Cortex of kidney (tissue), 1 donor: ENCODE measurements around the gene C1orf21.

ENCODE experiments used
- DNase-seq: peaks from one replicate; lab custom pipeline; 2025; lab: John Stamatoyannopoulos, UW

Gene C1orf21

DNA sequence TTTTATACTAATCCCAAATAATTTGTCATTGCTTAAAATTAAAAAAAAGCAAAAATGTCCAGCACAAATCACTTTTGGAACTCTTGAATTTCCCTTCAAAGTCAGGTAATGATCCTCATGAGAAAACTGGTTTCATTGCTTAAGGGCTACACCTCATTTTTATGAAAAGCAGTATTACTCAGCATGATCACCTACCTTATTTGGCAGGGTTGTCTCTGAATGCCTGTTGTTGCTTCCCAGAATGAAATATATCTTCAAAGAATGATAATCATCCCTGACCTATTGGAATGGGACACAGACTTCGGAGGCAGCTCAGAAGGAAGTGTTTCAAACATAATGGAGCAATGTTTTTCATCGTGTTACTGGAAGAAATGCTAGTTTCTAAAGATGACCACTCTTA is 29.7 kb downstream of the C1orf21 start:
- no peak for DNase-seq

DNA sequence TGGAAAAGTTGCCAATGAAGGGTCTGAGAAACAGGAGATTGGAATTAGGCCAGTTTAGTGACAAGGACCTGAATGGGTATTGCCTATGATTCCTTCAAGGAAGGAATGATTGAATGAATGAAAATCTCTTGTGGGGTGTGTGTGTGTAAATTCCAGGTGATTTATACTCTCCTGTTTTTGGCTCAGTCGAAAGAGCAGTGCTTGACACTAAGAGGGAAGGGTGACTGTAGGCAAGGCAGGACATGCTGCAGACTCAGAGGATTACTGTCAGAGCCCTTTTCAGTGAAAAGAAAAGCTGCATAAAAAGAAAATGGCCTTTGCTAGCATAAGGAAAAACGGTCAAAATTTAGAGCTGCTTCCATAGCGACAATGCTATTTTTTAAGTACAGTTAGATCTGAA is 30.1 kb downstream of the C1orf21 start:
- DNase-seq, result no peak

DNA sequence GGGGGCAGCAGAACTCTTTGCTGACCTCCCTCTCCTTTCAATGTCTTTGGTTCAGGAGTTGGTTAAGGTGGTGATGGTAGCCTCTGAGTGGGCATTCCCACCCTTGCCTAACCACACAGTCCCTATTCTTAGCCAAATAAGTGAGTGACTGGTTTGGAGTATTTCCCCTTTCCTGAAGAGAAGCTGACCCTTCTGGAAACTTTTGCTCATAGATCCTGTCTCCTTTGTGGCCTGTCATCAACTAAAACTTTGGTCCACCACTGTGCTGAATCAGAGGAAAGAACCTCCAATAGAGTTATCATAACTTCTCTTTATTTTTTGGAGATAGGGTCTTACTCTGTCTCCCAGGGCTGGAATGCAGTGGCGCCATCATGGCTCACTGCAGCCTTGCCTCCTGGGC is 31.1 kb downstream of the C1orf21 start:
- DNase-seq, result no peak

DNA sequence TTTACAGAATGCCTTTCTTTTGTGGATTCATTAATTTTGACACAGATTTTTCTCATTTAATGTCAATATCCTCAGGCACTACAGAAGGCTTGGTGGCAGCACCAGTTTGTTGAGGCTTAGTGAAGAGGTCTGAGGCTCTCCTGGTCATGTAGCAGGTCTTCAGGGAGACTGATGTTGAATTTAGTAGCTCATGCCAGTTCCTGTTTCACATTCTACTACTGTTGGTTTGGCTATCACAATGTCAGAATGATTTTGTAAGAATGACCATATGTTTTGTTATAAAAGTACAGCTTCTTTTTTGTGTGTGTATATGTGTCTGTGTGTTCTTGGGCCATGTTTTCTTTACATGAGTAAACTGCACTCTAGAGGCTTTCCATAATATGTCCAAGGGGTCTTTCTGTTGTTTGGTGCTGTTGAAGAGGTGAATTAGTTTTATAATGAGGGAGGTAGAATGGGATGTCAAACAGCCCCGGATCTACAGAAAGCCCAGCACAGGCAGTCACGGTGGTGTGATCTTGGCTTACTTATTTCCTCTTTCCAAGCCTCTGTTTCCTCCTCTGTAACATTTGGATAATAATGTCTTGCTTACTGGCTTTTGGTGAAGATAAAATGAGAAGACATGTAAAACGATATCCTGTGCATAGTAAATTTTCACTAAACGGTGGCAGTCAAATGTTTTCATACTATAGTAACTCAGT is 32.0 kb downstream of the C1orf21 start:
- no peak for DNase-seq

DNA sequence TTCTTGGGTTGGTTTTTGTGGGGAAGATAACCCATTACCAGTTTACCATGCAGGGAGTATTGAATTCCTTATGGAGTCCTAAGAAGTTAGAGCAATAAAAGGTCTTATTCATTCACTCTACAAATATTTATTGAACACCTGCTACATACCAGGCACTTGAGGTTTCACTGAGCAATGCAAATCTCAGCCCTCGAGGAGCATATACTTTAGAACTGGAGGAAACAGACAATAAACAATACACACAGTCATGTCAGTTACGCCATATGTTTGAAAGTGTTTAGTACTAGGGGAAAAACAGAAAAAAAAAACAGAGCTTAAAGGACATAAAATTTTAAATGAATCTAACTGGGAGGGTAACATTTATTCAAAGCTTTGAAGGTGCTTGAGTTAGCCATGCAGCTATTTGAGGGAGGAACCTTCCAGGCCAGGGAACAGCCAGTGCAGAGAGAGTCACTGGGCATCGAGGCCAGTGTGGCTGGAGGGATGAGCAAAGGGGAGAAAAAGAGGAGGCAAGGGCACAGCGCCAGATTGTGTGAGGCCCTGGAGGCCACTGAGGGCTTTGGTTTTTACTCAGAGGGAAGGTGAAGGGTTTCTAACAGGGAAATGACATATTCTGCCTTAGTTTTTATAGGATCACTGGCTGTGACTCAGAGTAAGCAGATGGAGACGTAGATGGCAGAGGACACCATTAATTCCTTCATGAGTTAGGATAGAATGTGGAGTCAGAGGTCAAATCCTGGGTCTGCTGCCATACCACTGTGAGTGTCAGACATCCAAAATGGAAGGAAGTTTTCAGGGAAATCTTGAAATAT is 32.7 kb downstream of the C1orf21 start:
- no peak for DNase-seq

DNA sequence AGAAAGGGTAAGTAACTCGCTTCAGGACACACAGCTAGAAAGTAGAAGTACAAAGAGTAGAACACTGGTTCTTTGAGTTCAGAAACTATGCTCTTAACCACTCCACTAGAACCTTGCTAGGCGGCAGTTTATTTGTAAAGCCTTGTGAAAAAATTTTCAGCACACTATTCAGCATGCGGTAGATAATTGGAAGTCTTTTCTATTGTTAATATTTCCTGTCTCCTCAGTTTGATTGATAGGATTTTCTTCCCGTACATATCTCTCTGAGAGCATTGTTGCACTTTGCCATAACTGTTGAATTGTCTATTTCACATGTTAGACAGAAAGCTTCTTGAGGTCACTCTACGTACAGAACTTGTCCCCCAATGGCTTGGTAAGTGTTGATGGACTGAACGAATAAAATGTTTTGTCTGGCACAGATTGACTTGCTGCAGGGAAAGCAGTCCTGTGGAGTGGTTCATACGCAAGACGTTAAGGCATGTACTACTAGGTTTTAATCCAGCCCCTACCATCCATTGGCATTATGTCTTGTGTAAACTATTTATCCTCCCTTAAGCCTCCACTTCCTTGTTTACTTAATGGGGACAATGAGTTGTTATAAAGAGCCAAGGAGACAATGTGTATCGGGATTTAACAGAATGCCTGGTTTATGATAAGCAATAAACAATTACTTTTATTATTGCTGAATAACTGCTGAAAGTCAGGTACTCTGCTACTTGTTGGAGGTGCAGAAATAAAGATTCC is 35.8 kb downstream of the C1orf21 start:
- no peak for DNase-seq

DNA sequence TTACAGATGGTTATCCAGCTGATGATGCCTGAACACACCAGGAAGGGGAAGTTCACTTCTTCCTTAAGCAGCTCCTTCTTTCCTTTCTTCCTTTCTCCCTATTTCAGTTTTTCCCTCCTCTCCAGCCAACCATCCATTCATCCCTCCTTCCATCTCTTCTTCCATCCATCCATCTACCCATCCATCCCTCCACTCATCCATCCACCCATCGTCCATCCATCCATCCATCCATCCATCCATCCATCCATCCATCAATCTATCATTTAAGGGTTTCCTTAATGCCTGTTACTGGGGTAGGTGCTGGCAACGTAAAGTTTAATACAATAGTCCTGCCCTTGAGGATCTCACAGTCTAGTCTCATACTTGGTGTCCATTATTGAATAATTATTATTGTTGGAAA is 36.8 kb downstream of the C1orf21 start:
- no peak for DNase-seq

DNA sequence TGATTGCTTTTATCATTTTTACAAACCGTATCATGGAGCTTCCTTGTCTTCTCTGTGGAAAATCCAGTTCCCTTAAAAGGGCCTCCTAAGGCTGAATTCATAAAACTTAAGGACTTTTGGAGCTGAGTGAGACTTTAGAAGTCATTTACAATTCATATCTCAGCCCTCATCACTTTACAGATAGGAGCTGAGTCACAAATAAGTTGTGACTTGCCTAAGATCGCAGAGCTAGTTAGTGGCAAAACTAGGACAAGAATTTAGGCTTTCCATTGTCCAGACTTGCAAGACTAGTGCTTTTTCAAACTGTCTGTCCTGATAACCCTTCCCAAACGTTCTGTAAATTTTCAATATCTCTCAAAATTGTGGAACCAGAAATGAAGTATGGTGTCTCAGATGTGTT is 37.3 kb downstream of the C1orf21 start:
- DNase-seq, result no peak

DNA sequence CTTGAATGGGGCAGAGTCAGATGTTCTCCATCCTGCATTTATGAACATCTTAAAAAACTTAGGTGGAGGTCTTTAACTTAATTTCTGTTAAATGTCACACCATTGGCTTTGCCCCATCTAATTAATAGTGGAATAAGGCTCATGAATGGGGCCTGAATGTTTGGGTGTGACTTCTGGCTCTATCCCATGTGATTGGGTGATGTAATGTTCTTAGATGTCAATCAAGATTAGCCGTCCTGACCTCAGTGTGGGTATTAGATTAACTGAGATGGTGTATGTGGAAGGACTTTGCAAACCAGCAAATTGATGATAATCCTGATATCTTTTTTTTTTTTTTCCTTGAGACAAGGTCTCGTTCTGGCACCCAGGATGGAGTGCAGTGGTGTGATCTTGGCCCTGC is 38.1 kb downstream of the C1orf21 start:
- DNase-seq, result no peak

DNA sequence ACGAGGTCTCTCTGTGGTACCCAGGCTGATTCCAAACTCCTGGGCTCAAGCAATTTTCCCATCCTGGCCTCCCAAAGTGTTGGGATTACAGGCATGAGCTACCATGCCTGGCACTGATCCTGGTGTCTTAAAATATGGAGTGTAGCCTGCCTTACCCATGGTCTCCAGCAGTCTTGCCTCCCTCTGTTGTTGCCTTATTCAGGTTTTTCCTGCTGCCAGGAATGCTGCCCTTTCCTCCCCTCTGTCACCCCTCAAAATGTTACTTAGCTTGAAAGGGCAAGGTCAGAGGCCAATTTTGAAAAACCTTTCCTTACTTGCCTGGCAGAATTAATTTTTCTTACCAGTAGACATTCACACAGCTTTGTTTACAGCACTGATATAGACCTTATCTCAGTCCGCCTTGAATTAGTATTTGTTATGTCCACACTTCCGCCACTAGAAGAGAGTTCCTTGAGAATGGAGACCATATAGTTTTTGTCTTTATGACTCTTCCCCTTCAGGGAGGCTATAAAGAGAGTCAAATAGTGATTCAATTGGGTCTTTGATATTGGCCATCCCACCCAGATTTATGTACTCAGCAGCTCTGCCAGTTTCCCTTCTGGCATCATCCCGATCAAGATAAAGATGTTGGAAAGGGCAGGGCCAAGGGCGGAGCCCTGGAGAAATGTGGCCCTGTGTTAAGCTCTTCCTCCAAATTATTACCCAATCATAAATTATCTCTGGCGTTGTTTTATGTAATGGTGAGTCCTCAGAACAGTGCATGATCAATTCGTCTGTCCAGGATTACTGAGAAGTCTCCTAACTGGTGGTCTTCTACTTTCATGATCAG is 38.8 kb downstream of the C1orf21 start:
- no peak for DNase-seq

DNA sequence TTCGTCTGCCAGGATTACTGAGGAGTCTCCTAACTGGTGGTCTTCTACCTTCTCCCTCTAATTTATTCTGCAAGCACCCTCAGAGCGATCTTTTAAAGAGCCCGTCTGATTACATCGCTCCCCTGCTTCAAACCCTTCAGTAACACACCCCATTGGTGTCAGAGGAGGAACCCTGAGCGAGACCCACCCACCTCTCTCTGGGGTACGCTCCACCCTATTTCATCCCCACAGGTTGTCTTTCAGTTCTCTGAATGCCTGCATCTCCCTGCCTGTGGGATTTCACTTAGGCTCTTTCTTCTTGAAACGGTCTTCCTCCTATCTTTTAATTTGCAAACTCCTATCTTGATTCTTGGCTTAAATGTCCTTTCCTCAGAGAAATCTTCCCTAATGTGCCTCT is 39.4 kb downstream of the C1orf21 start:
- no peak for DNase-seq

DNA sequence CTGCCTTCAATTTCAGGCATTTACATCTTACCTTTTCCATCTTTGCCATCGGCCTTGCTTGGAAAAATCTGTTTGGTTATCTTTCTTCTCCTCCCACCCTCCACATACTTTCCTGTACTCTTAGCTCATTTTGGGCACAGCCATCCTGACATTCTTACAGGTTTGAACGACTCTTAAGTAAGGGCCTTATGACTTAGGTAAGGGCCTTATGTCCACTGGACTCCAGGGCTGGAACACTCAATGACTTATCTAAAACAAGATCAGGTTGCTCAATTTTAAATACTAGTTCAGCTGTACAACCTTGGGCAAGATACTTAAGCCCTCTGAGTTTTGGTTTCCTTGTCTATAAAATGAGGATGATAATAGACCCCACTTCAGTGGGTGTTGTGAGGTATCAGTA is 40.9 kb downstream of the C1orf21 start:
- no peak for DNase-seq

DNA sequence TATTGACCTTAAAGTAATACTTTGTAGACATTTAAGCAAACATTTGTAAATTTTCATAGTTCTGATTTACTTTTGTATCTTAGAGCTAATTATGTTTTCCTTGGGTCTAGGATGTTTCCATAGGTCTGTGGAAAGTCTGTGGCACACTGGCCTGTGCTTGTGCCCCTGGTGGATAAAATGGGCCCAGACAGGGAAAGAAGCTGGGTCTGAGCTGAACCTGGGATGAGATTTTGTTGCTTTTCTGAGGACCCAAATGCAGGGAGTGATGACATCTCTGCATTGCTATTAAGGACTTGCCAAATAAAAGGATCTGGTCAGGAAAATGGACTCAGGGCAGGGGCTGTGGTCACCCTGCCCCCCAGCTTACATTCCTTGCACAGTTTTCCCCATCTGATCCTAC is 41.8 kb downstream of the C1orf21 start:
- no peak for DNase-seq

DNA sequence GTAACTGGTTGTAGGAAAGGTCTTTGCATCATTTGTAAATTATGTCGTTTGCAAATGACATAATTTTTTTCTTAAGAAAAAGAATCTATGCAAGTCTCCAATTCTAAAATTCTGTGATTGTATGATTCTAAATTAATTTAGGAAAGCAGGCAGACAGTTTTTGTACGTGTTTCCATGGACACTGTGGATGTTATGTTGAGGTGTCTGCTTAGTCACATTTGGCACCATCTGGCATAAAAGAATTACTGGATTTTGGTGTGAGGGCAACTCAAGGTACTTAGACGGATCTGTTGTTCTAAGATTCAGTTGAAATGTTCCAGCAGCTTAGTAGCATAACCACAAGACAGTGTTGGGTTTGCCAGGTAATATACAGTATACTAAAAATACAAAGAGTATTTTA is 42.5 kb downstream of the C1orf21 start:
- no peak for DNase-seq

DNA sequence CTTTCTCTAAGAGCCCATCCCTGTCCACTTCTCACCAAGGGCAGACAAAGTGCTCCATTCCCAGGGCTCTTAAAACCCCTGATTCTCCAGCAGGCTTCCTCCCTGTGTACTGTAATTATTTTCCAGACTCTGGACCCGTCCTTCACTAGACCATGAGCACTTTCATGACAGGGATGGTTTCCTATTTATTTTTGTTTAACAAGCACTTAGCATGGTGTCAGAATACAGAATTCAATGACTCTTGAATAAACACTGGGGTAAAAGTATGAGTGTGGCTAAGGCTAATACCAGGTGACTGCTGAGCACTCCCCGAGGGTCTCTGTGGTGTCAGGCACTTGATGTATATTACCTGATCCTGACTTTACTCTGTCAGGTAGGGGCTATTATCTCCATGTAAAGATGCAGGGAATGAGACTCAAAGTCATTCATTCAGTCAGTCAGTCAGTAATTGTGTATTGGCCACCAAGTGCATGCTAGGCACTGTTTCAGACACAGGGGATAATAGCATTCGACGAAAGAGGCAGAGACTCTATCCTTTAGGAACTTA is 47.2 kb downstream of the C1orf21 start:
- no peak for DNase-seq

DNA sequence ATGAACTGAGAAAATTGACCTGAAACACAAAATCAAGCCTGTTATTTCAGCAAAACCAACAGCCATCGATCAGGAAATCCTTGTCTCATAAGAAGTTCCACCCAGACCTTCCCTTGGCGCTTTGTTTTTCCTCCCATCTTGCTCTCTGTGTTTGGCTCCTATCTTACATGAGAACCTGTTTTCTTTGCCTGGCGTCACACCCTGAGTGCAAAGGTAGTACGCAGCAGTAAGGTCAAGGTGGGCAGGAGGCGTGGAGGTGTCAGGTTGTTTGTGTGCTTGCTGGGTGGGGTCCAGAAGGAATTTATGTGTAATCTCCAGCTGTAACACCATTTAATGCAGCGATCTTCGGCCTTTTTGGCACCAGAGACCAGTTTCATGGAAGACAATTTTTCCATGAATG is 50.5 kb downstream of the C1orf21 start:
- no peak for DNase-seq

DNA sequence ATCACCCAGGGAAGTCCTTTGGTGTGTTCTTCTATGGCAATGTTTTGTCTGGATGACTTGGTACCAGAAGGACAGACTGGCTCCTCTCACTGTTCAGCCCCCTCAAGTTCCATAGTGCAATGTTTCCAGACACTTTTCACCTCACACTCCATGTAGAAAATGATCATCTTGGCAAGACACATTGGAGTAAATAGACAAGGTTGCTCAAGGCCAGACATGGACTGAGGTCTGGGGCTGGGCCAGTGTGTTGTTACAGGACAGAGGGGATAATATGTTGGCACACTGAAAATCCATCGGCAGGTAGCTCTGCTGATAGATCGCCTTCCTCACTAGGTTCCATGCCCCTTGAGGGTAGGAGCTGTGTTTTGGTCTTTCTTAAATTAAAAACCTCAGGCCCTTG is 51.5 kb downstream of the C1orf21 start:
- DNase-seq, result no peak

DNA sequence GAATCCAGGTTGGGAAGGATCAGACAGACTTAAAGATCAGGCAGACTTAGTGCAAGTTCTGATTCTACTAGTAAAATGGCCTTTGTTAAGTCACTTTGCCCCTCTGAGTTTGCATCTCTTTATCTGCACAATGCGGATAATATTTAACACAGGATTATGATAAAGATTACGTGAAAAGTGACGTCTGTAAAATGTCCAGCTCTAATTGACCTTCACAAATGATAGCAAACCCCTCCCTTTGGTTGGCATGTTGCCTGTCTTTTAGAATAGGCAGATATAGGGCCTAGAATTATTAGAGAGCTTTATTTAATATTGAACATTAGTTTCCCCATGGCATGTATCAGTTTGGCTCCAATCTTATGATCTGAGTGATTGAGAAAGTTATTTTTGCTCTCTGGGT is 55.4 kb downstream of the C1orf21 start:
- DNase-seq, result no peak

DNA sequence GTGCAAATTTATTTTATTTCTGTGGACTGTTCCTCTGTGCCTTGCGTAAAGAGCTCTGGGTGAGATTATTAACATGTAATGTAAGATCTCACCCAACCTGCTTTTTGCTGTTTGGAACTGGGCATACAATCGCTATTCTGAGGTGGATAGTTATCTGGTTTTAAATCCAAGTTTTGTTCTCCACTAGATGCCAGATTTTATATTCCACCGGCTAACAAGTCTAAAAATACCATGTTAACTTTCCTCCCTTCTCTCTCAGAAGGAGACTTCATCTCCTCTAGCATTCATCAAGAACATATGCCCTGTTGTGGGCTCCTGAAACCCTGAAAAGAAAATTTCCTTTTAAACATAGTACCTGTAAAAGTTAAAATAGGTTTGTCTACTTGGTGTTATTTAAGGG is 56.4 kb downstream of the C1orf21 start:
- DNase-seq, result no peak

DNA sequence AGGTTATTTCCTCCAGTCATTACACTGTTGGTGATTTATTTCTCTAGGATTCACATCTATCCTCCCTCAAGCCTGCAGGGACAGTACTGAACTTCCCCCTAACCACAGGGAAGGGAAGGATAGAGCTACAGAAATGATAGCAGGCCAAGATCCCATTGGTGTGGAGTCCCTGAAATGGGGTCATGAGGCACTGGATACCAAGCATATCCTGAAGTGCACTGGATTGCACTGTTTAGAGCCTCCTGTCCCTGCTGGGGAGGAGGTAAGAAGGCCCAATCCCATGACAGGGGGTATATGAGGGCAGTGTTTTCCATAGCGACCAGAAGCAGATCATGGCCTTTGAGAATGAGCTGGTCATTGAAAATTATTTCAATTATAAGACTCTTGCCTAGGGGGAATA is 56.8 kb downstream of the C1orf21 start:
- DNase-seq, result no peak

DNA sequence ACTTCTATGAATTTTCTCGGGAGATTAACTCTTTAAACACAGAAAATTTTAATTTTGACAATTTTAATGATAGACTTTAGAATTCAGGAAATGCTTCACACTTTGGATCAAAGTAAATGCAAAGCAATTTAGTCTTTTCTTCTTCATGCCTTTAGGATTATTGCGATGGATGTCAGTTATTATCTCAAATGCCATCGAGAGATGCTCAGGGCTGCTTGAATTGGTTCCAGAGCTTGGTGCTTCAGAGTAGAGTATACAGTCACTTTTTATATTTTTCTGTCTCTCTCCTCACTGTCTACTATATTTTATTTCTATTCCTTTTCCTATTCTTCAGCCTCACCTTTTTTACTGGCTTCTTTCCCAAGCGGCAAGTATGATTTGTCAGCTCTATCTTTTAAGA is 59.2 kb downstream of the C1orf21 start:
- DNase-seq, result no peak

DNA sequence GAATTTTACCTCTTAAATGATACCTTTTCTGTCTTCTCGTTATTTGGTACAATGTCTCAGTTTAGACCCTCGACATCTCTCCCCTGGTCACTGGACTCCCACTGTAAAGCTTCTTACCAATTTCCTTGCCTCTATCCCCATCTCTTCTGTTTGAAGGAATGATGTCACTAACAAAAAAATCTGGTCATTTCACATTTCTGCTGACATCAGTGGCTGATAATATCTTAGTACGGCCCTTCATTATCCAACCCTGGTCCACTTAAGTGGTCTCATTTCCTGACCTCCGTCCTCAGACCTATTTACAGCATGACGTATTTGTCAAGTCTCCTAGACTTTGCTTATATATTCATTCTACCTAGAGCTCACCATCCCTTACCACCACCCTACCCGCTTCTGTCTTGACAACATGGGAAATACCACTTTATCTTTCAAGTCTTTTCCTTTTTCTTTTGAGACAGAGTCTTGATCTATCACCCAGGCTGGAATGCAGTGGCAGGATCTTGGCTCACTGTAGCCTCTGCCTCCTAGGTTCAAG is 60.9 kb downstream of the C1orf21 start:
- DNase-seq, result no peak
